GM19025 (cell line): ENCODE measurements around the gene TEKT2.

Experiments
- ATAC-seq: cut with Tn5 transposase; IDR thresholded peaks from one replicate; pipeline ENCODE4 v1.9.1; 2021; ENCODE audit warnings: mild to moderate bottlenecking, low read depth, moderate library complexity; ENCODE audit not compliant: unreplicated experiment

The TEKT2 gene

DNA sequence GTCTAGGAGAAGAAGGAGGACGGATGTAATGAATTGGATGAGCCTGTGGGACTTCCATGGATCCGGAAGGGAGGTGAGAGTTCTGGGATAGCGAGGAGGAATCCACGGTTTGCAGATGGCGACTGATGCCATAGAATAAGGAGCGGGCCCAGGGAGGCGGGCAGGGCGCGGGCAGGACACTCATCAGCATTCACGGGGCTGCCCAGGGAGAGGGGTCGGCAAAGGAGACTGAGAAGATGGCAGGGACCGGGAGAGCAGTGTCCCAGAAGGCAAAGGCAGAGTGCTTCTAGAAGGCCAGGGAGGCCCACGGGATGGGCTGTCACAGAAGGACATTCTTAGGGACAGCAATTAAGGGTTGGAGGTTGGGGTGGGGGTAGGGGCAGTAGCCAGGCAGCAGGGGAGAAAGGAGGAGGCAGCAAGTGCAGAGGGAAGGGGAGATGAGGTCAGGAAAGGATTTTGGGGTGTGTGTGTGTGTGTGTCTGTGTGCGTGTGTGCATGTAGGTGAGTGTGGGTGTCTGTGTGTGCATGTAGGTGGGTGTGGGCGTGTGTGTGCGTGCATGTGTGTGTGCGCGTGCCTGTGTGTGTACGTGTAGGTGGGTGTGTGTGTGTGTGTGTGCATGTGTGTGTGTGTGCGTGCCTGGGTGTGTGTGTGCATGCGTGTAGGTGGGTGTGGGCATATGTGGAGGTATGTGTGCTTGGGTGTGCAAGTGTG, 42.3 kb downstream of the TEKT2 start:
- ATAC-seq = no peak

DNA sequence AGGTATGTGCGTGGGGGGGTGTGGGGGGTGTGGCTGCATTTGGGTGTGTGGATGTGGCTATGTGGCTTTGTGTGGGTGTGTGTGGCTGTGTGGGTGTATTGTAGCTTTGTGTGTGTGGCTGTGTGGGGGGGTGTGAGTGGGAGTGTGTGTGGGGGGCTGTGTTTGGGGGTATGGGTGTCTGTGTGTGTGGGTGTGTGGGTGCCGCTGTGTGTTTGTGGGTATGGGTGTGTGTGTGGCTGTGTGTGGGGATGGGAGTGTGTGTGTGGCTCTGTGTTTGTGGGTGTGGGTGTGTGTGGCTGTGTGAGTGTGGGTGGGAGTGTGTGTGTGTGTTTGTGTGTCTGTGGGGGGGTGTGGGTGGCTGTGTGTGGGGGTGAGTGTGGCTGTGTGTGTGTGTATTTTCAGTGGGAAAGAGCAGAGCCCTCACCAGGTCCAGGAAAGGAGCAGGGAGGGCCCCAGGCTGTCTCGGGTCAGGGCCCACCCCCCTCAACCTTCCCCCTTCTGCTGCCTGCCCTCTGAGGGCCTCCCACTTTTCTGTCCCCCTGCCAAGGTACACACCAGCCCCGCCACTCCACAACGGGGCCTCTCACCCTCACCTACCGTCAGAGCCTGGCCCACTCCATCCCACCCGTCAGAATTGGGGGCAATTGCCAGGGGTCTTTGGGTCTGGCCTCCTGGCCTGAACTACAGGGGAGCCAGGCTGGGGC, 43.1 kb downstream of the TEKT2 start:
- ATAC-seq = no peak

DNA sequence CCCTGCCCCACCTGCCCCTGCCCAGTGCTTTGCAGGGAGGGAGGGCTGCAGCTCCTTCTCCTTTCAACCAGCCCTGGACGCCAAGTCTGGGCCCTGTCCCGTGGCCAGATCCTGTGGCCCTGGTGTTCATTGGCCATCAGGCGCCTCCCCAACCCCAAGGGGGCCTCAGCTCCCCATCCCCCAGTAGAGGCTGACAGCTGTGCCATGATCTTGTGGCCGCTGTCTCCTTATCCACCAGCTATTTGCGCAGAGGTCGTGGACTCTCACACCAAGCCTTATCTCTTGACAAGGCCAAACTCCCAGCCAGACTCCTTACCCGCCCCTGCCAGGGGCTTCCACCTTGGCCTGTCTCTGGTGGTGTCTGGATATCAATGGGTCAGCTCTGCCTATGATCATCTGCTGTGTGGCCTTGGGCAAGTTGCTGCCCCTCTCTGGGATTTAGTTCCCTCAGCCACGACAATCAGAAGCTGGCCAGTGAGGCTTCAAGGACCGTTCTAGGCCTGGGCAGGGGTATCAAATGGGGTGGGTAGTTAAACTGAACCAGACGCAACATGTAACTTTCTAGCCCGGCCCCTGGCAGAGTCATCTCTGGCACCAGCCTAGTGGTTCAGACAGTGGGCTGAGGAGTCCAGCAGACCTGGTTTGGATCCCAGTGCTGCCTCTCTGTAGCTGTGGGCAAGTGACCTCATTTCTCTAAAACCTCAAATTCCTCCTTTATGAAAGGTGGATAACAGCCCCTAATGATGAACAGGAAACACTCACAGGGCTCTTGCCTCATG, 44.4 kb downstream of the TEKT2 start:
- no peak for ATAC-seq

- ATAC-seq = no peak
These were observed 45.0 kb downstream of the TEKT2 start for GRCh38 chr1:36128905-36129206.

GRCh38 chr1:36132029-36132428, 48.1 kb downstream of the TEKT2 start:
- ATAC-seq = no peak

DNA sequence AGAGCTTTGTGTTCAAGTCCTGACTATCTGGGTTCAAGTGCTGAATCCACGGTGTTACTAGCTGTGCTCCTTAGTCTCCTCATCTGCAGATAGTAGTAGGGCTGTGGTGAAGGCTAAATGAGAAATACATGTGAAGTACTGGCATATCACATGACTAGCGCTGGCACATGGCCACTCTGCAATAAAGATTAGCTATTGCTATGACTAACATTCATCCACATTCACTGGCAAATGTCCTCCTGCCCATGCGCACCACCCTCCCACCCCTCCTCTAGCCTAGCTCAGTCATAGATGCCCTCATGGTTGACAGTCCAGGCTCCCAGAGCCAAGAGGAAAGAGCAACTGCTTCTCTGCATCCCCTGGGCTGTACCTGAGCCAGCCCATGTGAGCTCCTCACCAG, 49.6 kb downstream of the TEKT2 start:
- no peak for ATAC-seq

- no peak for ATAC-seq
These were observed 50.1 kb downstream of the TEKT2 start for GRCh38 chr1:36134031-36134430.

DNA sequence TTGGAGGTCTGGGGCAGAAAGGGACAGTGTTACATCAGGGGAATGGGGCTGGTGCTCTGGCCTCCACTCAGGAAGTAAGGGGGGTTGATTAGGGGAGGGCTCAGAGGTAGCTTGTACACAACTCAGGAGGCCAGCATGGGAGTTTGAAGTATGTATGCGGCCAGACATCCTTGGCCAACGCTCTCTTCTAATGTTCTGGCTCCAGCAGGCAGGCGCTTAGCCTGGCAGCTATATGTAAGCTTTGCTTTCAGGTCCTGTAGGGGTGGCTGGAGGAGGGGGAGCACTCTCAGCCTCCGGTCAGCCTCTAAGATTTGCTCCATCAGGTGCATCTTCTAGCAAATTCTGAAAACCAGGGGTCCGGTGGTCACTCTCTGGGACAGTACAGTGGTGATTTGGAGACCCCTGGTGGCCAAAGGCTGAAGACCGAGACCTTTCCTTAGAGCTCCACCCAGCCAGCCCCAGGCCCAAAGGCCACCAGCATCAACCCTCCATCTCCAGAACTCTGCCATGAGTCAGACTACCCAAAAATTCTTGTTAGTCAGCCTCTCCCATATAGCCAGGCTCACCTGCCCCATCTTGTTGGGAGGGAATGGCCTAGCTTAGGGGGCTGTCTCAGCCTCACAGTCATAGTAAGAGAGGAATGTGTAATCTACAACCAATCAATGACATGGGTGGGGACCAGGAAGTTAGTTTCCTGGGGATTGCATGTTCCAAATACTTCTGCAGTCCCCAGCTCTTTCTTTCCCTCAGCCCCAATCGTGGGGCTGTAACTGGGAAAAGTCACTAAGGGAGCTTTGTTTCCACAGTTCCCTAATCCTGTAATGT, 50.8 kb downstream of the TEKT2 start:
- no peak for ATAC-seq

- ATAC-seq = no peak
These were observed 51.4 kb downstream of the TEKT2 start for GRCh38 chr1:36135330-36135667.

- ATAC-seq = no peak
These were observed 51.9 kb downstream of the TEKT2 start for GRCh38 chr1:36135796-36136195.

- ATAC-seq = no peak
These were observed 52.6 kb downstream of the TEKT2 start for GRCh38 chr1:36136535-36136934.

DNA sequence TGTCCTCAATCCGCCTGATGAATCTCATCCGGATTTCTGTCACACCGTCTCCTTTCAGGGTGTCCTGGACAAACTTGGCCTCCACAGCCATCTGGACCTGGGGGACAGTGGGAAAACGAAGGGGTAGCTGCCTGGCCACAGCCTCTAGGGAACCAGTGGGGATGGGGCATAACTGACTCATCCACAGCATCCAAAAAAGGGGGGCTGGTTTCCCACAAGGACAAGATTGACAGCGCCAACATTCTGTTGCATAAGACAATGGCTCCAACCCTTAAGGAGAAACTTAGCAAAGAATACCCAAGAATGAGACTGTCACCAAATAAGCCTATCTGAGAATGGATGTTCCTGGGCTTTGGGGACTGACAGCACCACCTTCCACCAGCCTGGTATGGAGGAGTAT, 53.3 kb downstream of the TEKT2 start:
- no peak for ATAC-seq

- ATAC-seq = no peak
These were observed 53.9 kb downstream of the TEKT2 start for GRCh38 chr1:36137776-36138175.
